Measurements from ENCODE around the gene AFF3.

DNA sequence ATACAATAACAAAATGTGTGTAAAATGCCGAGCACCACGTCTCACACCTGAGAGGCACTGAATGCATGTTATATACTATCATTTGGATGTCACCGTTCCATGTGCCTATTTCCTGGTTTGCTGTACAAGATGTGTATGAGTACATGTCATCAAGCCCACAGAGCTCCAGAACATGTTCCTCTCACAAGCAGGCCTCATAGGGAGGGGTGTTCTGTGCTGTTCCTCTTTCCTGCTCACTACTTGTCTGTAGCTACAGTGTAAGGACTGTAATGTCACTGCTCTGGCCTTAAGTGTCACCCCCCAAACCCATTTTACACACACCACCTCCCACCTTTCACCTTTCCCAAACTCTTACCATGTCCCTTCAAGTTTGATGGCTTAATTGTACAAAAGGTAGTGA is 1.8 kb downstream of the AFF3 start:
- TF ChIP-seq, protein P1, sequence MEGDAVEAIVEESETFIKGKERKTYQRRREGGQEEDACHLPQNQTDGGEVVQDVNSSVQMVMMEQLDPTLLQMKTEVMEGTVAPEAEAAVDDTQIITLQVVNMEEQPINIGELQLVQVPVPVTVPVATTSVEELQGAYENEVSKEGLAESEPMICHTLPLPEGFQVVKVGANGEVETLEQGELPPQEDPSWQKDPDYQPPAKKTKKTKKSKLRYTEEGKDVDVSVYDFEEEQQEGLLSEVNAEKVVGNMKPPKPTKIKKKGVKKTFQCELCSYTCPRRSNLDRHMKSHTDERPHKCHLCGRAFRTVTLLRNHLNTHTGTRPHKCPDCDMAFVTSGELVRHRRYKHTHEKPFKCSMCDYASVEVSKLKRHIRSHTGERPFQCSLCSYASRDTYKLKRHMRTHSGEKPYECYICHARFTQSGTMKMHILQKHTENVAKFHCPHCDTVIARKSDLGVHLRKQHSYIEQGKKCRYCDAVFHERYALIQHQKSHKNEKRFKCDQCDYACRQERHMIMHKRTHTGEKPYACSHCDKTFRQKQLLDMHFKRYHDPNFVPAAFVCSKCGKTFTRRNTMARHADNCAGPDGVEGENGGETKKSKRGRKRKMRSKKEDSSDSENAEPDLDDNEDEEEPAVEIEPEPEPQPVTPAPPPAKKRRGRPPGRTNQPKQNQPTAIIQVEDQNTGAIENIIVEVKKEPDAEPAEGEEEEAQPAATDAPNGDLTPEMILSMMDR (IDR thresholded peaks at IDR 0.05), result no peak
- no peak for TF ChIP-seq POLR2A (IDR thresholded peaks at IDR 0.05)
